Fibroblast of lung (primary cell): ENCODE data around the gene ATG2A. TPM values are rescaled to one million over a fixed set of nuclear protein-coding genes. Genes with fewer than 3 reads are reported as not detected.

Experiments used
- DNase-seq, 2 donors: peaks; one replicate each; pipeline versions ENCODE4 v3.0.0 to v3.0.0-alpha.2; 2010; ENCODE audit warnings: low read depth in 2 of 2
- H2AFZ ChIP-seq: 2 replicates; pipeline ENCODE4 v1.5.1; 2012; ENCODE audit warnings: low read length, control low read depth, inconsistent platforms
- H3K27ac ChIP-seq: 2 replicates; pipeline ENCODE4 v1.5.1; 2011; ENCODE audit warnings: low read length, control low read depth; ENCODE audit not compliant: insufficient read depth
- H3K27me3 ChIP-seq: 2 replicates; pipeline ENCODE4 v1.5.1; 2011; ENCODE audit warnings: mild to moderate bottlenecking, low read length; ENCODE audit not compliant: control insufficient read depth, insufficient read depth
- H3K36me3 ChIP-seq: 2 replicates; pipeline ENCODE4 v1.5.1; 2011; ENCODE audit warnings: low read length; ENCODE audit not compliant: control insufficient read depth, insufficient read depth
- H3K4me1 ChIP-seq: 2 replicates; pipeline ENCODE4 v1.5.1; 2011; ENCODE audit warnings: low read length; ENCODE audit not compliant: control insufficient read depth, insufficient read depth; ENCODE audit errors: extremely low read depth
- H3K4me2 ChIP-seq: 2 replicates; pipeline ENCODE4 v1.5.1; 2011; ENCODE audit warnings: low read length, control low read depth; ENCODE audit not compliant: insufficient read depth; ENCODE audit errors: extremely low read depth
- H3K4me3 ChIP-seq, 4 experiments: fragments of 200-600 bp in 1 of 4; sonication (generic) in 1 of 4; replicated peaks in 1 of 4; 2 replicates each; pipeline ENCODE4 v1.5.1; 2011 to 2016; ENCODE audit warnings: low read length in 4 of 4, low read depth in 3 of 4, mild to moderate bottlenecking in 3 of 4, control low read depth in 2 of 4, inconsistent platforms in 1 of 4, mixed read lengths in 1 of 4; ENCODE audit not compliant: insufficient read depth in 1 of 4; ENCODE audit errors: control extremely low read depth in 1 of 4
- H3K79me2 ChIP-seq: 2 replicates; pipeline ENCODE4 v1.5.1; 2012; ENCODE audit warnings: mild to moderate bottlenecking, low read length, inconsistent platforms; ENCODE audit not compliant: control insufficient read depth, insufficient read depth
- H3K9ac ChIP-seq: 2 replicates; pipeline ENCODE4 v1.5.1; 2011; ENCODE audit warnings: mild to moderate bottlenecking, low read length, control low read depth; ENCODE audit not compliant: insufficient read depth
- H3K9me3 ChIP-seq: 2 replicates; pipeline ENCODE4 v1.5.1; 2012; ENCODE audit warnings: low read depth, low read length; ENCODE audit not compliant: control insufficient read depth, insufficient read depth
- H4K20me1 ChIP-seq: 2 replicates; pipeline ENCODE4 v1.5.1; 2011; ENCODE audit warnings: low read length; ENCODE audit not compliant: control insufficient read depth, insufficient read depth; ENCODE audit errors: extremely low read depth
- EZH2 ChIP-seq: IDR thresholded peaks from 2 replicates; pipeline ENCODE4 v1.5.1; 2012; ENCODE audit warnings: low read length, control low read depth, mild to moderate bottlenecking; ENCODE audit errors: missing control alignments
- polyA plus RNA-seq, 2 donors: library from polyadenylated mRNA; depleted of rRNA in 1 of 2; stranded (reverse) in 1 of 2; unstranded in 1 of 2; fragments of >200 nt; gene quantifications; 2 replicates each; pipeline ENCODE4 v1.2.1, GENCODE V29; 2011 to 2012; ENCODE audit warnings: missing spikeins in 1 of 2
- total RNA-seq: library from RNA; depleted of rRNA; stranded (reverse); fragments of >200 nt; gene quantifications from 2 replicates; pipeline ENCODE4 v1.2.1, GENCODE V29; 2014
- TF ChIP-seq, protein P1 (sequence below), 2 donors: IDR thresholded peaks in 1 of 2; conservative IDR thresholded peaks in 1 of 2; 1 replicate in 1 of 2; 2 replicates in 1 of 2; pipeline ENCODE4 v1.5.1; 2011 to 2012; ENCODE audit warnings: low read length in 2 of 2, control low read depth in 1 of 2, inconsistent platforms in 1 of 2, low read depth in 1 of 2, mild to moderate bottlenecking in 1 of 2

The ATG2A gene
- total and polyA plus RNA-seq, 2 donors (not counting 1 experiment from before 2014, with no cell fraction given) = 3.1 to 9.9 TPM

DNA sequence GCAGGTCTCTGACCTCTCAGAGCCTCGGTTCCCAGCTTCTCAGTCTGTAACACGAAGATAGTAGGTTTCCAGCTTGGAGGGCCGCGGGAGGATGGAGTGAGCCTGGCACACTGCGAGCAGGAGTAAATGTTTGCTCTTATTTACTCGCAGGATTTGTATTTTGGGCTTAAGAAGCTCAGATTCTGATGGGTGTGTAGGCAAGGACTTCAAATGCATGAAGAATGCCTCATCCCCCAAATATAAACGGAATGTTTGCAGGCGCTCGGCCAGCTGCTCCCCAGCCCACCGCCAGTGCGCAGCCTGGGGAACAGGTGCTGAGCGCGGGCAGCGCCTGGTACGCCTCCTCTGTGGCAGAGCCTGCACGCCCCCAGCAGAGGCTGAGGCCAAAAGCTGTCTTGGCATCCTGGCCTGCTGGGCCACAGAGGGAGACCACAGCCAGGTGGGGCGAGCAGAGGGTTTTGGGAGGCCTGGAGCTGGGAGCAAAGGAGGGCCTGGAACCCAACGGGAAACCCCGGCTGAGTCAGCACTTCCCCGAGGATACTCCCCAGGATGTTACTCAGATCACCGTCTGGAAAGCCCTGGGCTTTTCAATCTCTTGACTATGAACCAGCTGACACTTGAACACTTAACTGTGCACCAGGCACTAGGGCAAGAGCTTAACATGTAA lies 48.0 kb downstream of the ATG2A start:
- no peak for TF ChIP-seq EZH2
- TF ChIP-seq, protein P1, sequence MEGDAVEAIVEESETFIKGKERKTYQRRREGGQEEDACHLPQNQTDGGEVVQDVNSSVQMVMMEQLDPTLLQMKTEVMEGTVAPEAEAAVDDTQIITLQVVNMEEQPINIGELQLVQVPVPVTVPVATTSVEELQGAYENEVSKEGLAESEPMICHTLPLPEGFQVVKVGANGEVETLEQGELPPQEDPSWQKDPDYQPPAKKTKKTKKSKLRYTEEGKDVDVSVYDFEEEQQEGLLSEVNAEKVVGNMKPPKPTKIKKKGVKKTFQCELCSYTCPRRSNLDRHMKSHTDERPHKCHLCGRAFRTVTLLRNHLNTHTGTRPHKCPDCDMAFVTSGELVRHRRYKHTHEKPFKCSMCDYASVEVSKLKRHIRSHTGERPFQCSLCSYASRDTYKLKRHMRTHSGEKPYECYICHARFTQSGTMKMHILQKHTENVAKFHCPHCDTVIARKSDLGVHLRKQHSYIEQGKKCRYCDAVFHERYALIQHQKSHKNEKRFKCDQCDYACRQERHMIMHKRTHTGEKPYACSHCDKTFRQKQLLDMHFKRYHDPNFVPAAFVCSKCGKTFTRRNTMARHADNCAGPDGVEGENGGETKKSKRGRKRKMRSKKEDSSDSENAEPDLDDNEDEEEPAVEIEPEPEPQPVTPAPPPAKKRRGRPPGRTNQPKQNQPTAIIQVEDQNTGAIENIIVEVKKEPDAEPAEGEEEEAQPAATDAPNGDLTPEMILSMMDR (conservative IDR thresholded peaks at IDR 0.05 in 1 of 2, IDR thresholded peaks at IDR 0.05 in 1 of 2; ENCODE audit: low read depth in 1 of 2, low read length in 2 of 2) = no peak
- Histone ChIP-seq H3K36me3 (peaks cover 16% of the 10 kb centered on the region), H3K4me1 (peaks cover 64% of the 10 kb centered on the region), H3K9me3 (no peaks in the 10 kb centered on the region), H3K9ac (peak overlapping the region; percentile 48), H3K27me3 (no peaks in the 10 kb centered on the region), H4K20me1 (no peaks in the 10 kb centered on the region), H3K79me2 (peaks cover 78% of the 10 kb centered on the region), H3K4me3 (peak overlapping the region in 1 of 4 experiments; percentile 17), H3K4me2 (peak overlapping the region; percentile 78), H2AFZ (no peak overlapping the region), H3K27ac (peak overlapping the region; percentile 82)
- DNase-seq = peak; percentile 87 to 96

DNA sequence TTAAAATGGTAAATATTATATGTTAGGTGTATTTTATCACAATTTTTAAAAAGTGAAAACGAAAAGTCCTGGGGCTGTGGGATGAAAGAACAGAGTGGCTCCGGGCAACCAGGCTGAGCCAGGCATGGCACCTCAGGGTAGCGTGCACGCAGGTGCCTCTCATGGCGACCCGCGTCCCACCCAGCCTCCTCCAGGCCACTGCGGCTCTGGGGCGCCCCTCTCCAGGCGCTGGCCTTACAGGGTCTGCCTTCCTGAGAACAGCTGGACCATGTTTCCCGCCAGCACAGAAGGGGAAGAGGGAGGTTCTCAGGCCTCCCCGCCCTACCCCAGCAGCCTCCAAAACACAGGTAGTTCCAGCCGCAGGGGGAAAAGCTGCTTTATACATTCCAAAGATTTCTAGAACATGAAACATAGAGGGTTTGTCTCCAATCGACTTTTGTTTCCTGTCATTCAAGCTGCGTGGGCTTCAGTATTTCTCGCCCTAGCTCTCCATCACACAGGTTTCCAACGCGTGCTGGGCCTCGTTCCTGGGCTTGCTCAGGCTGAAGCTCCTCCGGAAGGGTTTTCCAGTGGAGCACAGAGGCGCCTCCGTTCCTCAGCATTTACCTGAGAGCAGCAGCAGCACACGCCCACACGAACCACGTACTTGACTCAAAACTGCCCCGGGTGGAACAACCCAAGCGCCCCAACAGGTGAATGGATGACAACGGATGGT lies 49.1 kb downstream of the ATG2A start:
- H3K27ac ChIP-seq = peak overlapping the region; percentile 82
- no peak overlapping the region for H3K4me3 ChIP-seq
- peaks cover 83% of the 10 kb centered on the region for H3K79me2 ChIP-seq
- peak overlapping the region; percentile 78 for H3K4me2 ChIP-seq
- H4K20me1 ChIP-seq = no peaks in the 10 kb centered on the region
- peaks cover 75% of the 10 kb centered on the region for H3K4me1 ChIP-seq
- no peak for TF ChIP-seq EZH2
- TF ChIP-seq, protein P1 (conservative IDR thresholded peaks at IDR 0.05 in 1 of 2, IDR thresholded peaks at IDR 0.05 in 1 of 2; ENCODE audit: low read depth in 1 of 2, low read length in 2 of 2) = no peak
- no peaks in the 10 kb centered on the region for H3K9me3 ChIP-seq
- peak in 1 of 2 donors; percentile 54 for DNase-seq
- H3K27me3 ChIP-seq = no peaks in the 10 kb centered on the region
- H3K36me3 ChIP-seq = peaks cover 11% of the 10 kb centered on the region
- no peak overlapping the region for H3K9ac ChIP-seq
- no peak overlapping the region for H2AFZ ChIP-seq

DNA sequence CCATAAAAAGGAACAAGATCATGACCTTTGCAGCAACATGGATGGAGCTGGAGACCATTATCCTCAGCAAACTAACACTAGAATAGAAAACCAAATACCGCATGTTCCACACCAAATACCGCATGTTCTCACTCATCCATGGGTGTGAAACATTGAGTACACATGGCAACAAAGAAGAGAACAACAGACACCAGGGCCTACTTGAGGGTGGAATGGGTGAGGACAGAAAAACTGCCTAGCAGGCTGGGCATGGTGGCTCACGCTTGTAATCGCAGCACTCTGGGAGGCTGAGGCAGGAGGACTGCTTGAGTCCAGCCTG lies 50.9 kb downstream of the ATG2A start:
- Histone ChIP-seq H3K27ac (peak overlapping the region; percentile 99), H3K9me3 (no peaks in the 10 kb centered on the region), H3K4me2 (no peak overlapping the region), H3K4me3 (no peak overlapping the region), H4K20me1 (no peaks in the 10 kb centered on the region), H3K9ac (no peak overlapping the region), H3K27me3 (no peaks in the 10 kb centered on the region), H2AFZ (no peak overlapping the region), H3K79me2 (peaks cover 84% of the 10 kb centered on the region), H3K36me3 (peaks cover 3% of the 10 kb centered on the region), H3K4me1 (peaks cover 68% of the 10 kb centered on the region)
- no peak for TF ChIP-seq EZH2
- TF ChIP-seq, protein P1 (conservative IDR thresholded peaks at IDR 0.05 in 1 of 2, IDR thresholded peaks at IDR 0.05 in 1 of 2; ENCODE audit: low read depth in 1 of 2, low read length in 2 of 2) = no peak
- no peak for DNase-seq
